Mesenchymal stem cell (in vitro differentiated cells and primary cell): Measurements from ENCODE around the gene ZNF574.

Source experiments
- DNase-seq: peaks from one replicate; pipeline ENCODE4 v3.0.0-alpha.2; 2013
- H2AFZ ChIP-seq: one replicate; pipeline ENCODE4 v1.6.1; 2013; ENCODE audit warnings: low read depth, mild to moderate bottlenecking, control low read depth, inconsistent platforms, low read length, moderate library complexity
- H2AK5ac ChIP-seq: 2 replicates; pipeline ENCODE4 v1.6.1; 2013; ENCODE audit warnings: low read length, moderate library complexity, mild to moderate bottlenecking, inconsistent platforms; ENCODE audit not compliant: severe bottlenecking
- H2BK120ac ChIP-seq: one replicate; pipeline ENCODE4 v1.6.1; 2013; ENCODE audit warnings: low read depth, mild to moderate bottlenecking, inconsistent platforms, low read length, moderate library complexity
- H2BK12ac ChIP-seq, 2 experiments: one replicate each; pipeline ENCODE4 v1.6.1; 2013; ENCODE audit warnings: inconsistent platforms in 2 of 2, low read length in 2 of 2, mild to moderate bottlenecking in 2 of 2, moderate library complexity in 2 of 2, control low read depth in 1 of 2
- H2BK15ac ChIP-seq: one replicate; pipeline ENCODE4 v1.6.1; 2013; ENCODE audit warnings: mild to moderate bottlenecking, low read depth, inconsistent platforms; ENCODE audit not compliant: poor library complexity, severe bottlenecking
- H2BK5ac ChIP-seq: 2 replicates; pipeline ENCODE4 v1.6.1; 2013; ENCODE audit warnings: low read depth, mild to moderate bottlenecking, low read length, control low read depth, inconsistent platforms; ENCODE audit not compliant: poor library complexity, severe bottlenecking
- H3K14ac ChIP-seq, 2 experiments: one replicate each; pipeline ENCODE4 v1.6.1; 2013; ENCODE audit warnings: inconsistent platforms in 2 of 2, low read length in 2 of 2, control low read depth in 1 of 2, mild to moderate bottlenecking in 1 of 2, moderate library complexity in 1 of 2
- H3K18ac ChIP-seq, 2 experiments: one replicate each; pipeline ENCODE4 v1.6.1; 2013; ENCODE audit warnings: inconsistent platforms in 2 of 2, low read length in 2 of 2, control low read depth in 1 of 2, low read depth in 1 of 2, mild to moderate bottlenecking in 1 of 2
- H3K23ac ChIP-seq, 2 experiments: one replicate each; pipeline ENCODE4 v1.6.1; 2013; ENCODE audit warnings: inconsistent platforms in 2 of 2, low read length in 2 of 2, mild to moderate bottlenecking in 2 of 2, moderate library complexity in 2 of 2, control low read depth in 1 of 2
- H3K27ac ChIP-seq: 2 replicates; pipeline ENCODE4 v1.5.1; 2013; ENCODE audit warnings: mild to moderate bottlenecking, moderate library complexity, low read length, control low read depth, inconsistent platforms; ENCODE audit not compliant: poor library complexity, severe bottlenecking
- H3K27me3 ChIP-seq, 2 experiments: 2 replicates each; pipeline versions ENCODE4 v1.6.1 to v1.7.0; 2013; ENCODE audit warnings: low read length in 2 of 2, mild to moderate bottlenecking in 2 of 2, moderate library complexity in 2 of 2, control low read depth in 1 of 2, inconsistent platforms in 1 of 2; ENCODE audit not compliant: control insufficient read depth in 1 of 2, insufficient read depth in 1 of 2
- H3K36me3 ChIP-seq, 2 experiments: 2 replicates each; pipeline versions ENCODE4 v1.6.1 to v1.7.0; 2013; ENCODE audit warnings: low read length in 2 of 2, control low read depth in 1 of 2, inconsistent platforms in 1 of 2, low read depth in 1 of 2, mild to moderate bottlenecking in 1 of 2; ENCODE audit not compliant: insufficient read depth in 2 of 2, control insufficient read depth in 1 of 2
- H3K4ac ChIP-seq, 2 experiments: one replicate each; pipeline ENCODE4 v1.6.1; 2013; ENCODE audit warnings: inconsistent platforms in 2 of 2, low read length in 2 of 2, mild to moderate bottlenecking in 2 of 2, moderate library complexity in 2 of 2, control low read depth in 1 of 2, low read depth in 1 of 2
- H3K4me1 ChIP-seq: 2 replicates; pipeline ENCODE4 v1.6.1; 2013; ENCODE audit warnings: low read depth, low read length, control low read depth; ENCODE audit not compliant: control insufficient read depth, insufficient read depth
- H3K4me2 ChIP-seq: 2 replicates; pipeline ENCODE4 v1.6.1; 2013; ENCODE audit warnings: low read length, mild to moderate bottlenecking, inconsistent platforms; ENCODE audit not compliant: poor library complexity, severe bottlenecking
- H3K4me3 ChIP-seq, 2 experiments: 2 replicates each; pipeline versions ENCODE4 v1.5.1 to v1.7.0; 2013; ENCODE audit warnings: low read length in 2 of 2, mild to moderate bottlenecking in 2 of 2, control low read depth in 1 of 2, low read depth in 1 of 2; ENCODE audit not compliant: insufficient read depth in 1 of 2
- H3K79me1 ChIP-seq: replicated peaks from 2 replicates; pipeline ENCODE4 v1.6.1; 2013; ENCODE audit warnings: mild to moderate bottlenecking, control low read depth, low read length, inconsistent platforms; ENCODE audit not compliant: poor library complexity, severe bottlenecking
- H3K9ac ChIP-seq: 2 replicates; pipeline ENCODE4 v1.7.0; 2013; ENCODE audit warnings: mild to moderate bottlenecking, low read length, moderate library complexity
- H3K9me3 ChIP-seq: 2 replicates; pipeline ENCODE4 v1.7.0; 2013; ENCODE audit warnings: mild to moderate bottlenecking, low read length; ENCODE audit not compliant: control insufficient read depth
- H4K8ac ChIP-seq: one replicate; pipeline ENCODE4 v1.6.1; 2013; ENCODE audit warnings: inconsistent platforms, mild to moderate bottlenecking, low read length, moderate library complexity
- H4K91ac ChIP-seq: one replicate; pipeline ENCODE4 v1.6.1; 2013; ENCODE audit warnings: mild to moderate bottlenecking, low read length, inconsistent platforms
- WGBS: methylation state at CpG from one replicate; pipeline ENCODE4 v1.1.7; 2013; ENCODE audit warnings: mixed read lengths; 5-methylcytosine and 5-hydroxymethylcytosine counted together

Gene ZNF574

DNA sequence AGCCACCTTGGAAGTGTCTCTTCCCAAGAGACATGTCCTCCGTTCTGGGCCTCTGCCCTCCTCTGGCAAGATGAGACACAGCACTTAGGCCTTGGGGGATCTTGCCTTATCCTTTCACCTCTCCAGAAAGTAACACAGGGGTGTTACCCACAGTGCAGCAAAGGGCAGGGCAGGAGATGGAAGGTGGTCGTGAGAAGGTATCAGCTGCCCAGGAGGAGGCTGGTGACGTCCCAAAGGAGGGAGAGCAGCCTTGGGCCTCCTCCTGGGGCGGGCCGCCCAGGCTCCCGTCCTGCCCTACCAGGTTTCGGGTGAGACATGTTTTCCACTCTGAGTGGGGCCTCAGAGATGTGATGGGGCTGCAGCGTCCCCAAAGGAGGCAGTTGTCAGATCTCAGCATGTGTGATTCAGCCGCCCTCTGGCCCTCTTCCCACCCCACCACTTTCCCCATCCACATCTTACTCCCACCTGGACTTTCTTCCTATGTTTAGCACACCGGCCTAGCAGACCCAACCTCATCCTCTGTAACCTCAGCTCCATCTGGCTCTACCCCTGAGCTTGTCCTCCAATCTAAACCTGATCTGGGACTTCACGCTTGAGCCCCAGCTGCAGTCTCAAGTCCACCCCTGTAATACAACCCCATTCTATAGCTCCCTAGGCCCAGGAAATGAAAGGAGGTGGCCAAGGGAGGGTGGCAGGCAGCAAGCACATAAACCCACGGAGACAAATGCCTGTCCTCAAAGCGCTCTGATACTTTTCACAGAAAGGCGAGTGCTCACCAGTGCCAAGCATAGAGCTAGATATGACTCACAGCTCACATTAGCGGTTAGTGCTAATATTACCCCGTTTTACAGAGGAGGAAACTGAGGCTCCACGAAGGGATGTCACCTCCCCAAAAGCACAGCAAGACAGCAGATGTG, 47.0 kb downstream of the ZNF574 start:
- Histone ChIP-seq H3K4me2 (no peak overlapping the region), H3K4ac (no peak overlapping the region), H2BK120ac (peak overlapping the region; percentile 81), H3K27ac (no peak overlapping the region), H4K91ac (peak overlapping the region; percentile 70), H2AK5ac (peak overlapping the region; percentile 43), H2BK15ac (peak overlapping the region; percentile 6), H2AFZ (no peak overlapping the region), H3K14ac (no peak overlapping the region), H3K9ac (peak overlapping the region; percentile 38), H3K9me3 (no peaks in the 10 kb centered on the region), H3K79me1 (peaks cover 1% of the 10 kb centered on the region), H2BK5ac (no peak overlapping the region), H3K18ac (no peak overlapping the region), H3K27me3 (no peaks in the 10 kb centered on the region), H3K36me3 (peaks cover 0 to 13% of the 10 kb centered on the region in 2 experiments), H3K4me1 (peaks cover 24% of the 10 kb centered on the region), H3K4me3 (no peak overlapping the region), H3K23ac (no peak overlapping the region), H4K8ac (peak overlapping the region; percentile 32), H2BK12ac (peak overlapping the region; percentile 12 to 63)
- whole genome bisulfite sequencing, result 82% methylated on average over 17 of the region's 17 CpGs
- DNase-seq, result no peak

DNA sequence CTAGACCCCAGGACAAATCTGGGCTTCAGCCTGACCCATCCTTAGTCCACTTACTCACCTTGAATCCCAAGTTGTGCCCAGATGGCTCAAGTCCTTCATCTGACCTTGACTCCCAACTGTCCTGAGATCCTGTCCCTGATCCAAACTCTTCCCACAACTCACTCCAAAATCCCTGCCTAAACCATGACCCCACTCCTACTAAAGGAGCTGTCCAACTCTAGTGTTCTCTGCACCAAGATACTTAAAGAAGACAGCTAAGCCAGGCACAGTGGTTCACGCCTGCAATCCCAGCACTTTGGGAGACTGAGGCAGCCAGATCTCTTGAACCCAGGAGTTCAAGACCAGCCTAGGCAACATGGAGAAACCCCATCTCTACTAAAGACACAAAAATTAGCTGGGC, 47.8 kb downstream of the ZNF574 start:
- Histone ChIP-seq H3K79me1 (peaks cover 1% of the 10 kb centered on the region), H2AFZ (no peak overlapping the region), H3K27ac (no peak overlapping the region), H3K4me2 (no peak overlapping the region), H4K91ac (no peak overlapping the region), H2BK120ac (no peak overlapping the region), H3K9ac (no peak overlapping the region), H2BK5ac (no peak overlapping the region), H3K23ac (no peak overlapping the region), H3K4me3 (no peak overlapping the region), H2AK5ac (no peak overlapping the region), H2BK12ac (no peak overlapping the region), H3K36me3 (peaks cover 0 to 5% of the 10 kb centered on the region in 2 experiments), H4K8ac (no peak overlapping the region), H3K4ac (no peak overlapping the region), H2BK15ac (no peak overlapping the region), H3K18ac (no peak overlapping the region), H3K4me1 (peaks cover 24% of the 10 kb centered on the region), H3K27me3 (no peaks in the 10 kb centered on the region), H3K14ac (no peak overlapping the region), H3K9me3 (no peaks in the 10 kb centered on the region)
- no peak for DNase-seq
- whole genome bisulfite sequencing, result 100% methylated on average over 1 of the region's 1 CpG

DNA sequence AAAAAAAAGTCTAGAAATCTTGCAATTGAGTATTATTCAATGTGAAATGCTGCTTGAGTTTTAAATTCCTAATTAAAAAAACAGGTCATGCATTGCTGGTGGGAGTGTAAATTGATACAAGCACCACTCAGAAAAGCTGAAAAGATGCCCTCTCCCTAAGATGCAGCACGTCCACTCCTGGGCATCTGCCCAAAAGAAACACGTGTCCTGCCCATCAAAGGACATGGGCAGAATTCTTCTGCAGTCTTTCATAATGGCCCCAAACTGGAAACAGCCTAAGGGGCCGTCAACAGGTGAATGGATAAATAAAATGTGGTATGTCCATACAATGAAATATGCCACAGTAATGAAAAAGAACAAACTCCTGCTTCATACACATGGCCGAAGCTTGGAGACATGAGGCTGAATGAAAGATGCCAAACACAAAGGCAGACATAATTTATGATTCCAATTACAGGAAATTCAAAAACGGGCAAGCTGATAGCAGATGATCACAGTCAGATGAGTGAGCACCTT, 48.5 kb downstream of the ZNF574 start:
- Histone ChIP-seq H2AFZ (no peak overlapping the region), H2BK5ac (no peak overlapping the region), H4K8ac (no peak overlapping the region), H2BK120ac (no peak overlapping the region), H2BK12ac (no peak overlapping the region), H3K14ac (no peak overlapping the region), H3K4me2 (no peak overlapping the region), H3K9ac (no peak overlapping the region), H2BK15ac (no peak overlapping the region), H3K4me1 (peaks cover 27% of the 10 kb centered on the region), H3K4me3 (no peak overlapping the region), H3K27ac (no peak overlapping the region), H3K36me3 (peaks cover 0 to 3% of the 10 kb centered on the region in 2 experiments), H3K79me1 (peaks cover 1% of the 10 kb centered on the region), H3K9me3 (no peaks in the 10 kb centered on the region), H3K18ac (no peak overlapping the region), H3K23ac (no peak overlapping the region), H3K4ac (no peak overlapping the region), H4K91ac (no peak overlapping the region), H3K27me3 (no peaks in the 10 kb centered on the region), H2AK5ac (no peak overlapping the region)
- DNase-seq, result no peak
- 95% methylated on average over 3 of the region's 5 CpGs for WGBS

DNA sequence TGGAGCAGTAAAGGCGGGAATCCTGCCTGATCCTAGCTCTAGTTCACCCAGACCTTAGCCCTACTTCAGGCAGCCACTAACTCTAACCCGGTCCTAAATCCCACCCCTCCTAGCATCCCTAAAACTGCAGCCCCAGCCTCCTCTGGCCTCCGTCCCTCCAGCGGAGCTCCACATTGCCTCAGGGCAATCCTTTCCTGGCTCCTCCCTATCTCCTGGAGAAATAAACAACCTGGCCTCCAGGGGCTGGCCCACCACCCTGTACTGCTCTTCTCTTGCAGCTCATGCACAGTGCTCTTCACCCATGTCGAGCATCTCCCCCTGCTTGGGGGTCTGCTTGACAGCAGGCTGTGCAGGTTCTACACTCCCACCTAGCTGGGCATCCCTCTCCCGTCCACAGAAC, 49.6 kb downstream of the ZNF574 start:
- H3K9me3 ChIP-seq, result no peaks in the 10 kb centered on the region
- no peak overlapping the region for H3K23ac ChIP-seq
- H3K27ac ChIP-seq, result no peak overlapping the region
- H2BK12ac ChIP-seq, result no peak overlapping the region
- H3K36me3 ChIP-seq, result peaks cover 0 to 3% of the 10 kb centered on the region in 2 experiments
- WGBS, result 77% methylated on average over 6 of the region's 6 CpGs
- H3K9ac ChIP-seq, result no peak overlapping the region
- H3K14ac ChIP-seq, result no peak overlapping the region
- no peak for DNase-seq
- no peak overlapping the region for H3K4me3 ChIP-seq
- H3K4ac ChIP-seq, result no peak overlapping the region
- H4K91ac ChIP-seq, result no peak overlapping the region
- no peaks in the 10 kb centered on the region for H3K27me3 ChIP-seq
- H4K8ac ChIP-seq, result no peak overlapping the region
- no peak overlapping the region for H2AFZ ChIP-seq
- H3K79me1 ChIP-seq, result peaks cover 1% of the 10 kb centered on the region
- H2BK15ac ChIP-seq, result no peak overlapping the region
- no peak overlapping the region for H3K18ac ChIP-seq
- no peak overlapping the region for H2BK5ac ChIP-seq
- peaks cover 35% of the 10 kb centered on the region for H3K4me1 ChIP-seq
- H2BK120ac ChIP-seq, result no peak overlapping the region
- H2AK5ac ChIP-seq, result no peak overlapping the region
- no peak overlapping the region for H3K4me2 ChIP-seq
